ENCODE results near the gene DRAXIN.

The DRAXIN gene

GRCh38 chr1:11759791-11760190 is 68.3 kb downstream of the DRAXIN start:
- no peak for DNase-seq (ENCODE audit: low read depth in 2 of 3, low spot score in 2 of 3)

DNA sequence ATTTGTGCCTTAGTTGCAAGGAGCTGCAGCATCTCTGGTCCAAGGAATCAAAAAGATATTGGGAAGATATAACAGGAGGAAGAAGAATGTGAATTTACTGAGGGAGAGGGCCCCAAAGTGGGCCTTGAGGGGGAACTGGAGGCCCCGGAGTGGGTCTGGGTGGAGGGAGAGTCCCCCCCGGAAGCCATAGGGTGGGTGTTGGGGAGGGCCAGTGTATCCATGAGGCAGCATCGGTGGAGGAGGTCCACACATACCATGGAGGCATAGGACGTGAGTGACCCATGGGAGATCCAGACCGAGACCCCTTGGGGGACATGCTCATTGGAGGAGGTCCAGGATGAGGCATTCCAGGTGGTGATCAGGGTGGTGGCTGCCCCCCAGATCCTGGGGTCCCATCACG is 69.8 kb downstream of the DRAXIN start:
- DNase-seq (ENCODE audit: low read depth in 2 of 3, low spot score in 2 of 3), result no peak

DNA sequence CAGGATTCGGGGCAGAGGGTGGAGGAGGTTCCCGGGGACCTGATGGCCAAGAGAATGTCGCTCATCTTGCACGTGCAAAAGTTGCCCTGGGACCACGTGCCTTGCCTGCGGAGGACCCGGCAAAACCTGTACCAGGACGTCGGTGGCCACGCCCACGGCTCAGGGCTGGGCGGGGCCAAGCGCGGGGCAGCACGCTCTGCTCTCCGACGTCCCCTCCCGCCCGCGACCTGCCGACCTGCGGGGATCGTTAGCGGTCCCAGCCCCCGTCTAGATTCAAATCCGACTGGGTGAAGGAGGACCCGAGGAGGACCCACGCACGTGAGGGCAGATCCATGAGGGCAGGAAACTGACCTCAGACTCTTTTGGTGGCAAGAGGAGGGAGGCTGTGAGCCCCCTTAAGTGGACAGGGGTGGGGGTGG is 70.5 kb downstream of the DRAXIN start, which contains the start of gene C1orf167:
C1orf167 (plus strand) TSS at position 206 of the 419 bp plus-strand sequence. CDS start 2,208 bp downstream, outside the sequence.
- no peak for DNase-seq (ENCODE audit: low read depth in 2 of 3, low spot score in 2 of 3)

- DNase-seq (ENCODE audit: low read depth in 2 of 3, low spot score in 2 of 3), result no peak
These were observed 72.6 kb downstream of the DRAXIN start for GRCh38 chr1:11764115-11764514.

DNA sequence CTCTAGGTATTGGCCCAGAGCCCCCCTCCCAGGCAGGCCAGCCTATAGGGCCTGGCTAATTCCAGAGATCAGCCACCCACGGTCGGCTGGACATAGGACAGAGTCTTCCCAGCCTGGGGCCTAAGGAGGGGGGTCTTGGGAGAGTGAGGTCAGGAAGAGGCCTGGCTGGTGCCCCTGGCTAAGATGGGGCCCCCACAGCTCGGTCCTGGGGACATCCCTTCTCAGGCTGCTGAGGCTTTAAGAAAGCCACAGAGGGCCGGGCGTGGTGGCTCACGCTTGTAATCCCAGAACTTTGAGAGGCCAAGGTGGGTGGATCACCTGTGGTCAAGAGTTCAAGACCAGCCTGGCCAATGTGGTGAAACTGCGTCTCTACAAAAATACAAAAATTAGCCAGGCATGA is 73.0 kb downstream of the DRAXIN start:
- DNase-seq (ENCODE audit: low read depth in 2 of 3, low spot score in 2 of 3), result no peak

DNA sequence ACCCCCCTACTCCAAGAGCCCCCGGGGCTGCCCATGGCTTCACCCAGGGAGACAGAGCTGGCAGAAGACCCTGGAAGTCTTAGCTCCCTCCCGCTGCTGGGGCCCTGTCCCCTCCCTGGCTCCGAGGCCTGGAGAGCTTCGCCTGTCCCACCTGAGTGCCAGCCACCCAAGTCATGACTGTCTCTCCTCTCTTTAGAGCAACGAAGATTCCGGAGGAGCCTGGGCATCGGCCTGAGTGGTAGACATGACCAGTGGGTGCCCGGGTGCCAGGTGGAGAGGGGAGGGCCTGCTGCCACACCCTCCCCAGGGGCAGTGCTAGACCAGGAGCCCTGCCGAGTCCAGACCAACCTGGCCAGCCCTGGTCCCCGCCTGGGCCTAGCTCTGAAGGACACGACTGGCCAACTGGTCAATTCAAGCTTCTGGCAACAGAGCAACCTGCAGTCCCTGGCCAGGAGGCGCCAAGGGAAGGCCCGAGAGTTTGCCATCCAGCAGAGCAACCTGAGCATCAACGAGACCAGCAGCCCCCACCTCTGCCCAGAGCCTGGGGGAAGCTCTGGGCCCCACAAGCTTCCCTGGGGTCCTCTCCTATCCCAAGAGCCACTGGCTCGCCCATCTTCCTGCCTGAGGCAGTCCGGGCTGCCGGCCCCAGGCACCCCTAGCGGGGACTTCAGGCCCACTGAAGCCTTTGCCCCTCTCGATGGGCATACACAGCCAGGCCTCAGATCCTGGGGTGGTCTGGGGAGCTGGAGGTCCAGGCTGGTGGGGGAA is 74.3 kb downstream of the DRAXIN start:
- no peak for DNase-seq (ENCODE audit: low read depth in 2 of 3, low spot score in 2 of 3)

DNA sequence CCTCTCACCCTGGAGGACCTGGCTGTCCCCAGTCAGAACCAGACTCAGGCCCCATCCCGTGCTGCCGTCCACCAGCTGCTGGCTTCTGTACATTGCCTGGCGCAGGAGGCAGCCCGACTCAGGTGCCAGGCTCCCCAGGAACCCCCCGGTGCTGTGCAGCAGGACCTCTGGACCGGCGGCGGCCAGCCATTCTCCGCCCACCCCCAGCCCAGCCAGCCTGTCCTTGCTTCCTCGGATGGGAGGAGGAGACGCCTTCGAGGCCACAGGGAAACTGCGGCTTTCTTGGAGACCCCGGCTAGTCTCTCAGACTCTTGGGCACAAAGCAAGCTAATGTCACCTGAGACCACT is 74.9 kb downstream of the DRAXIN start:
- no peak for DNase-seq (ENCODE audit: low read depth in 2 of 3, low spot score in 2 of 3)

- no peak for DNase-seq (ENCODE audit: low read depth in 2 of 3, low spot score in 2 of 3)
These were observed 76.6 kb downstream of the DRAXIN start for GRCh38 chr1:11767922-11768704.

- no peak for DNase-seq (ENCODE audit: low read depth in 2 of 3, low spot score in 2 of 3)
These were observed 77.3 kb downstream of the DRAXIN start for GRCh38 chr1:11768821-11769220.

DNA sequence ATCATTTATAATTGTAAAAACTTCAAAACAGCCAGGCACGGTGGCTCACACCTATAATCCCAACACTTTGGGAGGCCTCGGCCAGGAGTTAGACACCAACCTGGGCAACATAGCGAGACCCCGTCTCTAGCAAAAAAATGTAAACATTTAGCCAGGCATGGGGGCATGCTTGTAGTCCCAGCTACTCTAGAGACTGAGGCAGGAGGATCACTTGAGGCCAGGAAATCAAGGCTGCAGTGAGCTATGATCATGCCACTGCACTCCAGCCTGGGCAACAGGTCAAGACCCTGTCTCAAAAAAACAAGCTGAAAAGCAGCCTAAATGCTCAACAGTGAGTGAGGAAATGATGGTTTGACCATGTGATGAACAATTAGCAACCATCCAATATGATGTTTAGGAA is 77.8 kb downstream of the DRAXIN start:
- DNase-seq (ENCODE audit: low read depth in 2 of 3, low spot score in 2 of 3), result no peak

- DNase-seq (ENCODE audit: low read depth in 2 of 3, low spot score in 2 of 3), result no peak
These were observed 78.5 kb downstream of the DRAXIN start for GRCh38 chr1:11770011-11770410.

- no peak for DNase-seq (ENCODE audit: low read depth in 2 of 3, low spot score in 2 of 3)
These were observed 80.1 kb downstream of the DRAXIN start for GRCh38 chr1:11771481-11772043.

DNA sequence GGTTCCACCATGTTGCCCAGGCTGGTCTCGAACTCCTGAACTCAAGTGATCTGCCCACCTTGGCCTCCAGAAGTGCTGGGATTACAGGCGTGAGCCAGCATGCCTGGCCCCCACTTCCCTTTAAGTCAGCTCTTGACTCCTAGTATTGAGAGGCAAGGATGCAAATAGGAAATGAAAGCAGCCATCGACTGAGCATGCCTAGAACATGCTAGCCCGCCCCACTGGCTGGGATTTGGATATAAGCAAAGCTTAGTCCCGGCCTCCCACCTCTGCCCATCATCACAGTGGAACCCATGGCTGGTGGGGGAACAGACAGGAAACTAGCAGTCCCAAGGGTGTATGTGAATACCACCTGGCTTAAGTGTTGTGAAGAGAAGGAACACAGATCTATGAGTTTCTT is 80.9 kb downstream of the DRAXIN start:
- DNase-seq (ENCODE audit: low read depth in 2 of 3, low spot score in 2 of 3), result no peak

DNA sequence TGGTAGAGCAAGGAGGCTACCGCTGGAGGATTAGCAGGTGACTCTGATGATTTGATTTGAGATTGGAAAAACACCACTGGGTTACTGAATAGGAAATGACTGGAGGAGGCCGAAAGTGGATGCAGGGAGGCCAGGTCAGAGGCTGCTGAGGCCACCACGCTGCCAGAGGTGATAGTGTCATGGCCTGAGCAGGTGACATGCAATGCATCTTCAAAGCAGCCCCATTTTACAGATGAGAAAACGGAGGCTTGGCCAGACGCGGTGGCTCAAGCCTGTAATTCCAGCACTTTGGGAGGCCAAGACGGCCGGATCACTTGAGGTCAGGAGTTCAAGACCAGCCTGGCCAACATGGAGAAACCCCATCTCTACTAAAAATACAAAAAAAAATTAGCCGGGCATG is 83.2 kb downstream of the DRAXIN start:
- no peak for DNase-seq (ENCODE audit: low read depth in 2 of 3, low spot score in 2 of 3)
